ENCODE measurements around the gene FOXL3. TPM values are rescaled to one million over a fixed set of nuclear protein-coding genes. Genes with fewer than 3 reads are reported as not detected.

The FOXL3 gene
- total and polyA plus RNA-seq, 2 experiments from 2014 or later: not detected

- TF ChIP-seq ZNF462 (CRISPR knock-in tag; IDR thresholded peaks at IDR 0.05) (no peak), POLR2AphosphoS5 (IDR thresholded peaks at IDR 0.05; ENCODE audit: low read depth) (no peak), JUNB (IDR thresholded peaks at IDR 0.05; ENCODE audit: unreplicated experiment) (no peak), STAT1 (IDR thresholded peaks at IDR 0.05; ENCODE audit: unreplicated experiment) (no peak), EZH2phosphoT487 (IDR thresholded peaks at IDR 0.05; ENCODE audit: unreplicated experiment) (no peak)
Observed at GRCh38 chr7:292826-293225, 2.9 kb downstream of the FOXL3 start (continued).

GRCh38 chr7:293681-294439 lies 3.9 kb downstream of the FOXL3 start:
- no peaks in the 10 kb centered on the region; the same call in 1 of the 2 replicates for H3K4me1 ChIP-seq (ENCODE audit: insufficient read depth)
- Mint-ChIP-seq H3K27ac (no peak overlapping the region), H3K27me3 (ENCODE audit: insufficient read depth, low read depth, poor library complexity) (peaks cover 7% of the 10 kb centered on the region), H3K4me1 (no peaks in the 10 kb centered on the region), H3K9me3 (peaks cover 24% of the 10 kb centered on the region), H3K4me3 (no peak overlapping the region), H3K36me3 (ENCODE audit: low read depth) (peaks cover 7% of the 10 kb centered on the region)
- H3K4me2 ChIP-seq: no peak overlapping the region
- H3K79me2 ChIP-seq (replicated peaks; ENCODE audit: insufficient read depth): no peaks in the 10 kb centered on the region
- ATAC-seq (no peak), DNase-seq (ENCODE audit: low spot score) (no peak)
- H3F3A ChIP-seq (replicated peaks; ENCODE audit: low read depth): 0 out of 2 replicates have a peak, but pooled peaks cover 2% of the 10 kb centered on the region
- no peaks in the 10 kb centered on the region for H4K20me1 ChIP-seq (replicated peaks; ENCODE audit: insufficient read depth)
- H3K9me2 ChIP-seq (ENCODE audit: insufficient read depth): no peaks in the 10 kb centered on the region
- H3K27ac ChIP-seq (ENCODE audit: low read depth): no peak overlapping the region
- peaks cover 49% of the 10 kb centered on the region for H3K27me3 ChIP-seq (ENCODE audit: insufficient read depth)
- no peak overlapping the region for H3K4me3 ChIP-seq
- H2AFZ ChIP-seq: no peak overlapping the region
- H3K36me3 ChIP-seq (ENCODE audit: insufficient read depth): no peaks in the 10 kb centered on the region
- TF ChIP-seq POLR2AphosphoS5 (IDR thresholded peaks at IDR 0.05; ENCODE audit: low read depth) (no peak), ZNF331 (CRISPR knock-in tag; IDR thresholded peaks at IDR 0.05; ENCODE audit: low read depth) (no peak), REST (IDR thresholded peaks at IDR 0.05; ENCODE audit: unreplicated experiment) (no peak)

Measured in GM23338 (cell line).